22Rv1 (cell line): ENCODE results near the gene SORCS2.

ENCODE experiments used
- ZFX ChIP-seq: fragments of 450-650 bp; IDR thresholded peaks from 2 replicates; pipeline ENCODE4 v1.6.1; 2017; ENCODE audit warnings: antibody characterized with exemption, borderline replicate concordance
- TF ChIP-seq, protein P1 (sequence below): fragments of 450-650 bp; IDR thresholded peaks from 2 replicates; pipeline ENCODE4 v1.5.1; 2017; ENCODE audit warnings: mild to moderate bottlenecking

DNA sequence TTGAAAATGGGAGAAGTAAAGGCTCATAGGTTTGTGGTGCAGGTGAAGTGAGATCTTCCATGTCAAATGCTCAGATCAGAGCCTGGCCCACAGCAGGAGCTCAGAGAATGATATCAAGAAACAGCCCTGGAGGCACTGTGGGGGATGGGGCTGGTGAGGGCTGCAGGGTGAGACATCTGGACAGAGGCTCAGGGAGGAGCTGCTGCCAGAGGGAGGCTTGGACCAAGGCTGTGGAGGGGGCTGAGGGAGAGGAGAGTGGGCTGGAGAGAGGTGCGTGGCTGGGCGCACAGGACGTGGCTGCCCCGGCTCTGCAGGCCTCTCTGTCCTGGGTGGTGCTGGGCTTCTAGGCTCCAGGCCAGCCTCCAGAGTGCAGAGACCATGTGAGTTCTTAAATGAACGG, 5.6 kb downstream of the SORCS2 start:
- TF ChIP-seq, protein P1, sequence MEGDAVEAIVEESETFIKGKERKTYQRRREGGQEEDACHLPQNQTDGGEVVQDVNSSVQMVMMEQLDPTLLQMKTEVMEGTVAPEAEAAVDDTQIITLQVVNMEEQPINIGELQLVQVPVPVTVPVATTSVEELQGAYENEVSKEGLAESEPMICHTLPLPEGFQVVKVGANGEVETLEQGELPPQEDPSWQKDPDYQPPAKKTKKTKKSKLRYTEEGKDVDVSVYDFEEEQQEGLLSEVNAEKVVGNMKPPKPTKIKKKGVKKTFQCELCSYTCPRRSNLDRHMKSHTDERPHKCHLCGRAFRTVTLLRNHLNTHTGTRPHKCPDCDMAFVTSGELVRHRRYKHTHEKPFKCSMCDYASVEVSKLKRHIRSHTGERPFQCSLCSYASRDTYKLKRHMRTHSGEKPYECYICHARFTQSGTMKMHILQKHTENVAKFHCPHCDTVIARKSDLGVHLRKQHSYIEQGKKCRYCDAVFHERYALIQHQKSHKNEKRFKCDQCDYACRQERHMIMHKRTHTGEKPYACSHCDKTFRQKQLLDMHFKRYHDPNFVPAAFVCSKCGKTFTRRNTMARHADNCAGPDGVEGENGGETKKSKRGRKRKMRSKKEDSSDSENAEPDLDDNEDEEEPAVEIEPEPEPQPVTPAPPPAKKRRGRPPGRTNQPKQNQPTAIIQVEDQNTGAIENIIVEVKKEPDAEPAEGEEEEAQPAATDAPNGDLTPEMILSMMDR, result no peak
- TF ChIP-seq ZFX, result no peak
